DND-41 (cell line): Measurements from ENCODE around the gene TPO.

Source experiments
- ATAC-seq: fragments of 200-7000 bp; cut with Tn5 transposase; 3 replicates; pipeline ENCODE4 v1.9.1; 2021; ENCODE audit warnings: low read depth; ENCODE audit not compliant: insufficient read depth
- DNase-seq: peaks from one replicate; pipeline ENCODE4 v3.0.0-alpha.2; 2020
- H2AFZ ChIP-seq: 2 replicates; pipeline ENCODE4 v1.6.0; 2012; ENCODE audit warnings: low read depth, low read length
- H3K27ac ChIP-seq: 2 replicates; pipeline ENCODE4 v1.5.1; 2012; ENCODE audit warnings: low read length, inconsistent platforms
- H3K27me3 ChIP-seq: fragments of 200-600 bp; sonication (generic); 2 replicates; pipeline ENCODE4 v1.6.0; 2012; ENCODE audit warnings: low read length, mild to moderate bottlenecking, inconsistent platforms; ENCODE audit not compliant: insufficient read depth, poor library complexity
- H3K36me3 ChIP-seq: 2 replicates; pipeline ENCODE4 v1.5.1; 2012; ENCODE audit warnings: low read length, inconsistent platforms; ENCODE audit not compliant: insufficient read depth
- H3K4me1 ChIP-seq: 2 replicates; pipeline ENCODE4 v1.5.1; 2012; ENCODE audit warnings: mild to moderate bottlenecking, low read length; ENCODE audit not compliant: insufficient read depth
- H3K4me2 ChIP-seq: 2 replicates; pipeline ENCODE4 v1.6.0; 2012; ENCODE audit warnings: mild to moderate bottlenecking, moderate library complexity, low read length, inconsistent platforms; ENCODE audit not compliant: insufficient read depth
- H3K4me3 ChIP-seq, 2 experiments: fragments of 200-600 bp in 1 of 2; shearing (Covaris generic) in 1 of 2; 2 replicates each; pipeline ENCODE4 v1.5.1; 2012 to 2016; ENCODE audit warnings: inconsistent platforms in 2 of 2, low read length in 2 of 2, mild to moderate bottlenecking in 2 of 2, low read depth in 1 of 2, moderate library complexity in 1 of 2
- H3K79me2 ChIP-seq: 2 replicates; pipeline ENCODE4 v1.6.0; 2012; ENCODE audit warnings: low read length, inconsistent platforms; ENCODE audit not compliant: insufficient read depth
- H3K9ac ChIP-seq: 2 replicates; pipeline ENCODE4 v1.6.0; 2012; ENCODE audit warnings: low read depth, mild to moderate bottlenecking, inconsistent platforms, low read length, moderate library complexity
- H3K9me3 ChIP-seq: 2 replicates; pipeline ENCODE4 v1.5.1; 2012; ENCODE audit warnings: low read length, moderate library complexity, mild to moderate bottlenecking, inconsistent platforms; ENCODE audit not compliant: insufficient read depth, severe bottlenecking
- H4K20me1 ChIP-seq: 2 replicates; pipeline ENCODE4 v1.6.0; 2012; ENCODE audit warnings: low read length; ENCODE audit not compliant: insufficient read depth
- EZH2 ChIP-seq: IDR thresholded peaks from 3 replicates; pipeline ENCODE4 v1.6.1; 2012; ENCODE audit warnings: borderline replicate concordance, low read depth, mild to moderate bottlenecking, moderate library complexity, low read length, inconsistent platforms; ENCODE audit not compliant: severe bottlenecking
- TF ChIP-seq, protein P1 (sequence below): IDR thresholded peaks from 2 replicates; pipeline ENCODE4 v1.5.1; 2012; ENCODE audit warnings: borderline replicate concordance, low read length, moderate library complexity, mild to moderate bottlenecking; ENCODE audit not compliant: poor library complexity, severe bottlenecking; ENCODE audit errors: extremely low read depth

Gene TPO

DNA sequence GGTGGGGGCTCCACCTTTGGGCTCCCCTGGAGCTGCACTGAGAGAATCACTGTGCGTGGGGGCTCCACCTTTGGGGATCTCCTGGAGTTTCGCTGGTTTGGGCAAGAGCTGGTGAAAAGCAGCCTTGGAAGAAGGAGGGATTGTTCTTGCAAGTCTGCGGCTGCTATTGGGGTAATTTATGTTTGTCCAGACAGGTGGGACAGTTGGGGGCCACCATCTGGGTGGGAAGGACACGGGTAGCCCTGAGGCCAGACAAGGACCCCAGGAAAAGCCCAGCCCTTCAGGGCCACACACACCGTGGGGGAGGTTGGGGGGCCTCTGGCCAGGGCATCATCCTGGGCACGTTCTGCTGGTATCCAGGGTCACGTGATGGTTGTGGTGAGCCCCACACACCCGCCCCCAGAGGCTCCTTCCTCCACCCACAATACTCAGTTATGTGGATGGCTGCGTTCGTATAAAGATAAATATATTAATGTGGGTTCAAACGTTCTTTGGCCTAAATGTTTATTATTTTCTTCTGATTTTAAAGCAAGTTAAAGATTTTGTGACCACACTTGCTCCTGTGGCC is 47.7 kb downstream of the TPO start:
- H3K4me2 ChIP-seq, result no peak overlapping the region
- no peak overlapping the region for H3K27ac ChIP-seq
- DNase-seq (no peak), ATAC-seq (peak; percentile 44; the same call in 1 of the 3 replicates)
- no peaks in the 10 kb centered on the region for H3K36me3 ChIP-seq
- TF ChIP-seq EZH2, result no peak
- TF ChIP-seq, protein P1, sequence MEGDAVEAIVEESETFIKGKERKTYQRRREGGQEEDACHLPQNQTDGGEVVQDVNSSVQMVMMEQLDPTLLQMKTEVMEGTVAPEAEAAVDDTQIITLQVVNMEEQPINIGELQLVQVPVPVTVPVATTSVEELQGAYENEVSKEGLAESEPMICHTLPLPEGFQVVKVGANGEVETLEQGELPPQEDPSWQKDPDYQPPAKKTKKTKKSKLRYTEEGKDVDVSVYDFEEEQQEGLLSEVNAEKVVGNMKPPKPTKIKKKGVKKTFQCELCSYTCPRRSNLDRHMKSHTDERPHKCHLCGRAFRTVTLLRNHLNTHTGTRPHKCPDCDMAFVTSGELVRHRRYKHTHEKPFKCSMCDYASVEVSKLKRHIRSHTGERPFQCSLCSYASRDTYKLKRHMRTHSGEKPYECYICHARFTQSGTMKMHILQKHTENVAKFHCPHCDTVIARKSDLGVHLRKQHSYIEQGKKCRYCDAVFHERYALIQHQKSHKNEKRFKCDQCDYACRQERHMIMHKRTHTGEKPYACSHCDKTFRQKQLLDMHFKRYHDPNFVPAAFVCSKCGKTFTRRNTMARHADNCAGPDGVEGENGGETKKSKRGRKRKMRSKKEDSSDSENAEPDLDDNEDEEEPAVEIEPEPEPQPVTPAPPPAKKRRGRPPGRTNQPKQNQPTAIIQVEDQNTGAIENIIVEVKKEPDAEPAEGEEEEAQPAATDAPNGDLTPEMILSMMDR, result no peak
- no peaks in the 10 kb centered on the region for H3K79me2 ChIP-seq
- no peaks in the 10 kb centered on the region for H3K4me1 ChIP-seq
- H2AFZ ChIP-seq, result no peak overlapping the region
- H4K20me1 ChIP-seq, result no peaks in the 10 kb centered on the region
- H3K9me3 ChIP-seq, result no peaks in the 10 kb centered on the region
- H3K4me3 ChIP-seq, result no peak overlapping the region
- no peaks in the 10 kb centered on the region for H3K27me3 ChIP-seq
- H3K9ac ChIP-seq, result no peak overlapping the region

DNA sequence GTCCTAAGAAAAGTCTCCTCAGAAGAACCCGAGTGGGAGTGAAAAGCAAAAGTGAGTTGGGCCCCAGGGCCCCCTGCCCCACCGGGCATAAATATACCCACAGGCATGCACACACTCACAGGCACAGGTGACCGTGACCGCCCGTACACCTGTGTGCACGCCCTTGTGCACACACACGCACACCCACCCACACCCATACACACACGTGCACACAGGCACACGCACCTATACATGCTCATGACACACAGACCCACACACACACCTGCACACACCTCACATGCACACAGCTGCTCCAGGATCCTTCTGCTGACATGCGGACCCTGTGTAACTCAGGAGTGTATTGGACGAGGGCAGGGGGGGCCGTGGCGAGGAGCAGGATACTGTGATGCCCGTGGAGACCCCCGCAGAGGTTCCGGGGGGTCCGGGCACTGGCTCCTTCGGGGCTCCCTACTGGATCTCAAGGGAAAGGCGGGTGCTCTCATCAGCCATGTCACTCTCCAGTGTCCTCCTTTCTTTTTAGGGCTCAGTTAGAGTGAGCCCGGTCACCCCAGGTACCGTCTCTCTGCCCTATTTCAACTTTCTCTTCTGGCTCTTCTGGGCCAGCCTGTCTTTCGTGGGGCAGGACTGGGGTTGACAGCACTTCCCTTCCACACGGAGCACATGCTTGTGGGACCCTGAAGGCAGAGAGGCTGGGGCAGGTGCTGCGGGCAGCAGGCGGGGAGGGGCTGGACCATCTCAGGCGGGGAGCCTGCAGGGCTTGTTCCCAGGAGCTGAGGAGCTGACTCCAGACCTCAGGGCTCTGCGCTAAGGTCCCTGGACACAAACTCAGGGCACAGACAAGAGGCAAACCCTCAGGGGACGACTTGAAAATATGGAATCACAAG is 48.5 kb downstream of the TPO start:
- H3K36me3 ChIP-seq, result no peaks in the 10 kb centered on the region
- DNase-seq (no peak), ATAC-seq (no peak)
- no peaks in the 10 kb centered on the region for H3K9me3 ChIP-seq
- H3K27me3 ChIP-seq, result no peaks in the 10 kb centered on the region
- no peak overlapping the region for H3K4me2 ChIP-seq
- no peak overlapping the region for H2AFZ ChIP-seq
- no peak overlapping the region for H3K9ac ChIP-seq
- no peaks in the 10 kb centered on the region for H3K79me2 ChIP-seq
- no peaks in the 10 kb centered on the region for H4K20me1 ChIP-seq
- H3K4me1 ChIP-seq, result no peaks in the 10 kb centered on the region
- TF ChIP-seq, protein P1, result no peak
- TF ChIP-seq EZH2, result no peak
- no peak overlapping the region for H3K27ac ChIP-seq
- H3K4me3 ChIP-seq, result no peak overlapping the region

DNA sequence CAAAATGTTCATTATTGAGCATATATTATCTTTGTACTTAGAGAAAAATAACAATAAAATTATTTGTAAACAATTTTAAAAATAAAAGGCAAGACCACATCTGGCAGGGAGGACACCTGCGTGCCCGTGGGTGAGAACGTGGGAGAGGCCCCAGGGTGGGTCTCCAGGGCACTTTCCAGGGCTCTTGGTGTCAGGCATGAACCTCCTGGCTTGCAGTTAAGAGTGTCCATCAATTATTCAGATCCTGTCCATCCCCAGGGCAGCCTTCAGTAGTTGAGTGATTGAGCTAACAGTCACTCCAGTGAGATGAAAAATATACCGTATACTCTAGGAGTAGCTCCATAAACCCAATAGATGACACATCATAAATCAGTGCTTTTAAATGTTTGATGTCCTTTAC is 49.7 kb downstream of the TPO start:
- DNase-seq (no peak), ATAC-seq (no peak)
- Histone ChIP-seq H3K9ac (no peak overlapping the region), H3K4me3 (no peak overlapping the region), H3K9me3 (no peaks in the 10 kb centered on the region), H3K27ac (no peak overlapping the region), H4K20me1 (no peaks in the 10 kb centered on the region), H3K4me1 (no peaks in the 10 kb centered on the region), H3K4me2 (no peak overlapping the region), H2AFZ (no peak overlapping the region), H3K27me3 (no peaks in the 10 kb centered on the region), H3K79me2 (no peaks in the 10 kb centered on the region), H3K36me3 (no peaks in the 10 kb centered on the region)
- no peak for TF ChIP-seq EZH2
- TF ChIP-seq, protein P1, result no peak
